GM21390 (cell line): ENCODE data around the gene ABHD8.
A peak's percentile ranks its signal among the peaks of the same experiment; 100 is the strongest.

ENCODE experiments used
- ATAC-seq: cut with Tn5 transposase; IDR thresholded peaks from one replicate; pipeline ENCODE4 v1.9.1; 2021; ENCODE audit not compliant: unreplicated experiment

Gene ABHD8, protein sequence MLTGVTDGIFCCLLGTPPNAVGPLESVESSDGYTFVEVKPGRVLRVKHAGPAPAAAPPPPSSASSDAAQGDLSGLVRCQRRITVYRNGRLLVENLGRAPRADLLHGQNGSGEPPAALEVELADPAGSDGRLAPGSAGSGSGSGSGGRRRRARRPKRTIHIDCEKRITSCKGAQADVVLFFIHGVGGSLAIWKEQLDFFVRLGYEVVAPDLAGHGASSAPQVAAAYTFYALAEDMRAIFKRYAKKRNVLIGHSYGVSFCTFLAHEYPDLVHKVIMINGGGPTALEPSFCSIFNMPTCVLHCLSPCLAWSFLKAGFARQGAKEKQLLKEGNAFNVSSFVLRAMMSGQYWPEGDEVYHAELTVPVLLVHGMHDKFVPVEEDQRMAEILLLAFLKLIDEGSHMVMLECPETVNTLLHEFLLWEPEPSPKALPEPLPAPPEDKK

GRCh38 chr19:17303167-17303939 is at the start of gene ABHD8:
Gene ABHD8 (minus strand): TSS chr19:17303425. CDS start chr19:17301616, 1,809 bp downstream.
- ATAC-seq: peak; percentile 46

- ATAC-seq: no peak
Measured at GRCh38 chr19:17352608-17353280, 49.5 kb upstream of the ABHD8 start.

DNA sequence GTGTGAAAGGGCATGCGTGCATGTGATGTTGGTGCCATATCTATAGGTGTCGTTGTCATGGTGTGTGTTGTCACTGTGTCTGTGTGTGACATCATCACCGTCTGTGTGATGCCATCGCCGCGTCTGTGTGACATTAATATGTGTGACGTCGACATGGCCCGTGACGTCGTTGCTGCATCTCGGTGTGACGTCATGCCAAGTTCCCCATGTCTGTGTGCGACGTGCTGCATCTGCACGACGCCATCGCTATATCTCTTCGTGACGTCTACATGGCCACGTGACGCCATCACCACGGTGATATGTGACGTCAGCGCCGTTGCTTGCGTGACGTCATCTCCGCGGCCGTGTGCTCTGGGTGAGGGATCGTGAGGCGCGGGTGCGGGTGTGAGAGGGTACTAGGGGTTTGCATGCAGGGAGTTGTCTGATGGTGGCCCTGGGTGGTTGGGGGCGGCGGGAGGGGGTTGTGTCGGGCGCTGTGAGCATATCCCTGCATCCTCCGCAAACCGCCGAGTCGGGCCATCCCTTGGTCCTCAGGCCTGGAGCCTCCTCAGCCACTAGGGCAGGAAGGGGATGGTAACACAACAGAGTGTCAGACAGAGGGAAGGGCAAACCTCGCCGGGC is 48.7 kb upstream of the ABHD8 start:
- no peak for ATAC-seq

GRCh38 chr19:17348700-17349099 is 45.5 kb upstream of the ABHD8 start:
- ATAC-seq: no peak

GRCh38 chr19:17347877-17348276 is 44.7 kb upstream of the ABHD8 start:
- no peak for ATAC-seq

GRCh38 chr19:17347361-17347760 is 44.1 kb upstream of the ABHD8 start:
- no peak for ATAC-seq

DNA sequence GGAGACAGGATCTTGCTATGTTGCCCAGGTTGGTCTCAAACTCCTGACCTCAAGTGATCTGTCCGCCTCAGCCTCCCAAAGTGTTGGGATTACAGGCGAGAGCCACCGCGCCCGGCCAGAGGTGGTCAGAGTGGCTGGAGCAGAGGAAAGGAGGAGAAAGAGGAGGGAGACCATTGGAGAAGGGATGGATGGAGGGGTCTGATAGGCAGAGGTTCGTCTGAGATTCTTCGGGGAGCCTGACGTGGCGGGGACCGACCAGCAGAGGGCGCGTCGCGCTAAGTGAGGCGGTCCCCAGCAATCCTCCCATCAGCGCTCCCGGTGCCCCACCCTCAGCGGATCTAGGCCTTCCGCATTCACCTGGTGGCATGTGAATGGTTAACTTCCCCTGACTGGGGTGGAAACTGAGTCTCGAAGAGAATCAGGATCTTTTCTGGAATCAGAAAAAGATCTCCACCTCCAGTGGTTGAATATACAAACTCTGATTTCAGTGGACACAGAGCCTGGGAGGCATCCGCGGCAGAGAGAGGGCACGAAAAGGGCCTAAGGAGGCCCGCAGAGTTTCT is 43.0 kb upstream of the ABHD8 start:
- no peak for ATAC-seq

- ATAC-seq: no peak
Measured at GRCh38 chr19:17341845-17342244, 38.6 kb upstream of the ABHD8 start.

DNA sequence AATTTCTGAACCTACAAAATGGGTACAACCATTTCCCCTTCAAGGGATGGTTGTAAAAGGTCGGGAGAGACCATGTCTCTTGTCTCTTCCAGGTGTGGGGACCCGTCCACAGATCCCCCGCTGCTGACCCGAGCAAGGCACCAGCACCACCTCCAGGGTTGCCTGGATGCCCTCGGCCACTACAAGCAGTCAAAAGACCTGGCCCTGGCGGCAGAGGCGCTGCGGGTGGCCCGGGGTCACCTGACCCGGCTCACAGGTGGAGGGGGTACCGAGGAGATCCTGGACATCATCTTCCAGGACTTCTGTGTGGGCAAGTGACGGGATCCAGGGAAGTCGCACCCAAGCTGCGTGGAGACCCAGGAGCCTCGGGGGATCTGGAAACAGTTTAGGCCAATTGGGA is 38.2 kb upstream of the ABHD8 start:
- ATAC-seq: no peak

GRCh38 chr19:17340871-17341357 is 37.7 kb upstream of the ABHD8 start:
- no peak for ATAC-seq

- no peak for ATAC-seq
Measured at GRCh38 chr19:17340302-17340870, 37.2 kb upstream of the ABHD8 start.

DNA sequence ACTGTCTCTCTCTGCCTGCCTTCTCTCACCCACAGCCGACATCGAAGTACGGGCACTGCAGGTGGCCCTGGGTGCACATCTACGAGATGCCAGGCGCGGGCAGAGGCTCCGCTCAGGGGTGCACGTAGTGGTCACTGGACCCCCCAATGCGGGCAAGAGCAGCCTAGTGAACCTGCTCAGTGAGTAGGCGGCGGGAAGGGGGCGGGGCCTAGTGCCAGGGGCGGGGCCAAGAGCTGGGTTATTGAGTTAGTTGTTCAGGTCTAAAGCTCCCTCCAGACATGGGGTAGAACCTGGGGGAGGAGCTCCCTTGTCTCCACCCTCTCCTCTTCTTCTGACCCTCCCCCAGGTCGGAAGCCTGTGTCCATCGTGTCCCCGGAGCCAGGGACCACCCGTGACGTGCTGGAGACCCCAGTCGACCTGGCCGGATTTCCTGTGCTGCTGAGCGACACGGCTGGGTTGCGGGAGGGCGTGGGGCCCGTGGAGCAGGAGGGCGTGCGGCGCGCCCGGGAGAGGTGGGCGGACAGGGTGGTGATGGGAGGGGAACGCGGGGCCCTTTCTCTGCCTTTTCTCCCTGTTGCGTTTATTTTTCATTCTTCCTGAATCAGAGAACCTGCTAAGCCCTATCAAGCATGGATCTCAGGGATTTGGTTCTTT is 36.0 kb upstream of the ABHD8 start:
- no peak for ATAC-seq

- no peak for ATAC-seq
Measured at GRCh38 chr19:17338433-17339078, 35.3 kb upstream of the ABHD8 start.

GRCh38 chr19:17337675-17338432 is 34.6 kb upstream of the ABHD8 start:
- no peak for ATAC-seq

GRCh38 chr19:17336872-17337674 is 33.8 kb upstream of the ABHD8 start, which contains the start of gene GTPBP3:
Gene GTPBP3 (plus strand): TSS chr19:17337553. CDS start chr19:17337612, 59 bp downstream.
- ATAC-seq: peak; percentile 76

DNA sequence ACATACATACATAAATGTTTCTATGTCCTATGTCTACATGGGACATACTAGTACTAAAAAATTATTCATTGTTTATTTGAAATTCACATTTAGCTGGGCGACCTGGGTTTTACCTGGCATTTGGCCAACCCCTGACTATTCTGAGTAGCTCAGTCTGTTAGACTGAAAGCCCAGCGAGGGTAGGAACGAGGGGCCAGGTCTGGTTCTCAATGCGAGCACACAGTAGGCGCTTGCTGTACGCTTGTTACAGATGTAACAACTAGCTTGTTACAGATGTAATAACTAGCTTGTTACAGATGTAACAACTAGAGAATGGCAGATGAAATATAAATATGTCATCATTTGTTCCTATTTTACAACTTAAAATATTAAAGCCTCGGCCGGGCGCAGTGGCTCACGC is 32.4 kb upstream of the ABHD8 start:
- ATAC-seq: no peak
